Spleen (tissue), 11 donors: Measurements from ENCODE around the gene NTRK2. TPM values are rescaled to one million over a fixed set of nuclear protein-coding genes. Genes with fewer than 3 reads are reported as not detected.
A peak's percentile ranks its signal among the peaks of the same experiment; 100 is the strongest.

Experiments used
- DNase-seq: peaks from one replicate; pipeline ENCODE4 v3.0.0-alpha.2; 2020
- H3K27ac ChIP-seq, 8 donors: fragments of 200-600 bp; sonication (generic) in 7 of 8; 1 replicate in 4 of 8; 2 replicates in 4 of 8; pipeline versions ENCODE4 v1.5.0 to v1.8.0; 2016 to 2021; ENCODE audit warnings: inconsistent platforms in 4 of 8, mild to moderate bottlenecking in 4 of 8, moderate library complexity in 1 of 8
- H3K27me3 ChIP-seq, 7 donors: fragments of 200-600 bp; sonication (generic) in 6 of 7; replicated peaks in 1 of 7; 1 replicate in 4 of 7; 2 replicates in 3 of 7; pipeline versions ENCODE4 v1.5.0 to v1.8.0; 2016 to 2021; ENCODE audit warnings: inconsistent platforms in 3 of 7, mild to moderate bottlenecking in 1 of 7
- H3K36me3 ChIP-seq, 6 donors: fragments of 200-600 bp; sonication (generic) in 5 of 6; 1 replicate in 4 of 6; 2 replicates in 2 of 6; pipeline versions ENCODE4 v1.5.0 to v1.8.0; 2016 to 2021; ENCODE audit warnings: inconsistent platforms in 2 of 6
- H3K4me1 ChIP-seq, 6 donors: fragments of 200-600 bp; sonication (generic) in 5 of 6; 1 replicate in 3 of 6; 2 replicates in 3 of 6; pipeline versions ENCODE4 v1.5.0 to v1.8.0; 2016 to 2021; ENCODE audit warnings: inconsistent platforms in 3 of 6
- H3K4me3 ChIP-seq, 8 donors: fragments of 200-600 bp; sonication (generic) in 7 of 8; 1 replicate in 4 of 8; 2 replicates in 4 of 8; pipeline versions ENCODE4 v1.5.0 to v1.8.0; 2016 to 2021; ENCODE audit warnings: inconsistent platforms in 4 of 8, mild to moderate bottlenecking in 4 of 8, moderate library complexity in 2 of 8
- H3K9me3 ChIP-seq, 8 donors: fragments of 200-600 bp; sonication (generic) in 7 of 8; 1 replicate in 4 of 8; 2 replicates in 4 of 8; pipeline versions ENCODE4 v1.5.0 to v1.8.0; 2016 to 2021; ENCODE audit warnings: inconsistent platforms in 4 of 8
- CTCF ChIP-seq, 11 experiments: fragments of 200-600 bp in 7 of 11; fragments of 450-650 bp in 4 of 11; sonication (generic) in 4 of 11; IDR thresholded peaks in 8 of 11; conservative IDR thresholded peaks in 3 of 11; 1 replicate in 7 of 11; 2 replicates in 4 of 11; pipeline versions ENCODE4 v1.4.0 to v1.8.0; 2016 to 2021; ENCODE audit warnings: antibody characterized with exemption in 11 of 11, inconsistent platforms in 4 of 11, mild to moderate bottlenecking in 1 of 11
- POLR2A ChIP-seq, 3 donors: fragments of 450-650 bp; IDR thresholded peaks; one replicate each; pipeline ENCODE4 v1.5.1; 2017; ENCODE audit warnings: antibody characterized with exemption in 3 of 3, mild to moderate bottlenecking in 1 of 3
- POLR2AphosphoS5 ChIP-seq, 3 donors: sonication (generic); formaldehyde crosslinking; IDR thresholded peaks; one replicate each; pipeline ENCODE4 v1.5.1; 2017; ENCODE audit warnings: antibody characterized with exemption in 3 of 3
- WGBS, 5 donors: extraction: QIAGEN DNeasy Blood & Tissue Kit in 3 of 5; methylation state at CpG; one replicate each; pipeline versions ENCODE4 v1.1.5 to v1.1.7; 2013 to 2018; 5-methylcytosine and 5-hydroxymethylcytosine counted together
- intact Hi-C: fragments of 100-400 bp; cut with DNase I; formaldehyde crosslinking; loops from one replicate; pipeline ENCODE4 v1.15.0; 2023; ENCODE audit warnings: low total_unique reads
- polyA plus RNA-seq, 3 donors: library from polyadenylated mRNA; stranded (reverse); fragments of 200-250 nt; gene quantifications; one replicate each; pipeline ENCODE4 v1.2.1, GENCODE V29; 2013
- total RNA-seq, 7 donors: library from RNA; depleted of rRNA in 3 of 7; stranded (reverse); fragments of >200 nt in 3 of 7; fragmentation: NEBNext Ultra II Directional in 4 of 7; extraction: Animal tissue kit (Norgen Biotek cat#: 25700) in 4 of 7; gene quantifications; one replicate each; pipeline versions ENCODE4 v1.1.0 to v1.2.1, GENCODE V29; 2016 to 2021
- donor health status: healthy with polysubstance abuse.
- donor health status: DM: no; HTN: no; CAD: no; lungs with moderate emphysema.
- donor health status: DM: no; HTN: no; CAD: no.
- donor health status: Bipolar disorder and iron deficiency.
- donor health status: healthy.
- donor health status: DM: no; HTN: no; CAD: no.
- donor health status: DM: yes; HTN: yes; CAD: no.

The NTRK2 gene
- total and polyA plus RNA-seq, 10 donors, result 0.63 to 22.7 (median 8.9) TPM

GRCh38 chr9:84655447-84655846, 14.1 kb upstream of the NTRK2 start:
- no peaks in the 10 kb centered on the region for H3K9me3 ChIP-seq
- WGBS, 5 donors, result 83 to 89% (median 87%) methylated on average over 5 of the region's 5 CpGs
- no peak overlapping the region for H3K27ac ChIP-seq
- no peak for DNase-seq
- H3K4me3 ChIP-seq, result no peak overlapping the region
- H3K27me3 ChIP-seq, result no peaks in the 10 kb centered on the region
- TF ChIP-seq POLR2AphosphoS5 (IDR thresholded peaks at IDR 0.05) (no peak), CTCF (IDR thresholded peaks at IDR 0.05 in 8 of 11, conservative IDR thresholded peaks at IDR 0.05 in 3 of 11) (no peak), POLR2A (IDR thresholded peaks at IDR 0.05) (no peak)
- intact Hi-C loops, result no loop called here
- no peaks in the 10 kb centered on the region for H3K4me1 ChIP-seq
- H3K36me3 ChIP-seq, result no peaks in the 10 kb centered on the region

- 74 to 87% (median 77%) methylated on average over 5 of the region's 5 CpGs for WGBS, 5 donors
- Histone ChIP-seq H3K4me3 (no peak overlapping the region), H3K27me3 (no peaks in the 10 kb centered on the region), H3K27ac (no peak overlapping the region), H3K36me3 (no peaks in the 10 kb centered on the region), H3K9me3 (peaks cover 0 to 7% (median 4%) of the 10 kb centered on the region in 8 donors), H3K4me1 (no peaks in the 10 kb centered on the region)
- intact Hi-C loops, result no loop called here
- TF ChIP-seq POLR2A (IDR thresholded peaks at IDR 0.05), result no peak
- no peak for TF ChIP-seq CTCF (IDR thresholded peaks at IDR 0.05 in 8 of 11, conservative IDR thresholded peaks at IDR 0.05 in 3 of 11)
- no peak for TF ChIP-seq POLR2AphosphoS5 (IDR thresholded peaks at IDR 0.05)
- no peak for DNase-seq
These were observed 10.2 kb upstream of the NTRK2 start for GRCh38 chr9:84659313-84659712.

- H3K9me3 ChIP-seq, result peaks cover 0 to 8% (median 4%) of the 10 kb centered on the region in 8 donors
- no peaks in the 10 kb centered on the region for H3K27me3 ChIP-seq
- no peak for TF ChIP-seq CTCF (IDR thresholded peaks at IDR 0.05 in 8 of 11, conservative IDR thresholded peaks at IDR 0.05 in 3 of 11)
- TF ChIP-seq POLR2AphosphoS5 (IDR thresholded peaks at IDR 0.05), result no peak
- no peak for TF ChIP-seq POLR2A (IDR thresholded peaks at IDR 0.05)
- H3K4me3 ChIP-seq, result no peak overlapping the region
- H3K27ac ChIP-seq, result no peak overlapping the region
- no peak for DNase-seq
- no peaks in the 10 kb centered on the region for H3K36me3 ChIP-seq
- 83 to 96% (median 93%) methylated on average over 1 of the region's 1 CpG for WGBS, 5 donors
- H3K4me1 ChIP-seq, result no peaks in the 10 kb centered on the region
- intact Hi-C loops, result no loop called here
These were observed 9.8 kb upstream of the NTRK2 start for GRCh38 chr9:84659773-84660172.

GRCh38 chr9:84667571-84668195, 1.8 kb upstream of the NTRK2 start:
- H3K9me3 ChIP-seq, result peaks cover 0 to 14% (median 4%) of the 10 kb centered on the region in 8 donors
- no peak for DNase-seq
- H3K27me3 ChIP-seq, result peaks cover 0 to 70% (median 32%) of the 10 kb centered on the region in 7 donors
- TF ChIP-seq POLR2AphosphoS5 (IDR thresholded peaks at IDR 0.05) (no peak), CTCF (IDR thresholded peaks at IDR 0.05 in 8 of 11, conservative IDR thresholded peaks at IDR 0.05 in 3 of 11) (peak in 7 of 11 experiments; percentile 11 to 26 (median 21))
- intact Hi-C loops, result no loop called here
- peak overlapping the region in 1 of 8 donors; percentile 18 for H3K27ac ChIP-seq
- H3K4me3 ChIP-seq, result peak overlapping the region in 7 of 8 donors; percentile 35 to 71 (median 46)
- peaks cover 16 to 38% (median 34%) of the 10 kb centered on the region in 6 donors for H3K4me1 ChIP-seq
- H3K36me3 ChIP-seq, result no peaks in the 10 kb centered on the region
- WGBS, 5 donors, result 3 to 7% (median 6%) methylated on average over 27 of the region's 27 CpGs
